PFSK-1 (cell line): ENCODE measurements around the gene CLP1.

ENCODE experiments used
- FOXP2 ChIP-seq: optimal IDR thresholded peaks from 2 replicates; pipeline ENCODE3; 2011; ENCODE audit warnings: borderline replicate concordance, control low read depth, inconsistent platforms; ENCODE audit not compliant: insufficient read depth; ENCODE audit errors: extremely low read length, extremely low read depth
- POLR2AphosphoS5 ChIP-seq: IDR thresholded peaks from 2 replicates; pipeline ENCODE4 v1.6.1; 2012; ENCODE audit warnings: low read depth, mild to moderate bottlenecking, control low read depth, low read length, moderate library complexity
- REST ChIP-seq, 2 experiments: IDR thresholded peaks; 2 replicates each; pipeline versions ENCODE4 v1.6.1 to v1.8.0; 2011 to 2012; ENCODE audit warnings: low read depth in 2 of 2, low read length in 2 of 2, control low read depth in 1 of 2, inconsistent platforms in 1 of 2, mild to moderate bottlenecking in 1 of 2, moderate library complexity in 1 of 2; ENCODE audit not compliant: insufficient read depth in 1 of 2
- SIN3A ChIP-seq: IDR thresholded peaks from 2 replicates; pipeline ENCODE4 v1.6.1; 2012; ENCODE audit warnings: mild to moderate bottlenecking, low read length, moderate library complexity, borderline replicate concordance; ENCODE audit not compliant: insufficient read depth
- TAF1 ChIP-seq: IDR thresholded peaks from 2 replicates; pipeline ENCODE4 v1.6.1; 2012; ENCODE audit warnings: low read length, control low read depth, borderline replicate concordance; ENCODE audit not compliant: insufficient read depth

The CLP1 gene

GRCh38 chr11:57653163-57653562, 4.4 kb upstream of the CLP1 start:
- TF ChIP-seq SIN3A (no peak), TAF1 (no peak), REST (IDR thresholded peaks at IDR 0.05; ENCODE audit: insufficient read depth in 1 of 2, low read depth in 2 of 2, low read length in 2 of 2) (no peak), FOXP2 (no peak), POLR2AphosphoS5 (no peak)

- TF ChIP-seq REST (IDR thresholded peaks at IDR 0.05; ENCODE audit: insufficient read depth in 1 of 2, low read depth in 2 of 2, low read length in 2 of 2) (no peak), FOXP2 (no peak), POLR2AphosphoS5 (no peak), SIN3A (no peak), TAF1 (no peak)
Observed at GRCh38 chr11:57656885-57657193, 723 bp upstream of the CLP1 start.

- TF ChIP-seq TAF1 (no peak), POLR2AphosphoS5 (no peak), FOXP2 (no peak), SIN3A (no peak), REST (IDR thresholded peaks at IDR 0.05; ENCODE audit: insufficient read depth in 1 of 2, low read depth in 2 of 2, low read length in 2 of 2) (no peak)
Observed at GRCh38 chr11:57658023-57658361, 430 bp downstream of the CLP1 start.

- TF ChIP-seq TAF1 = no peak
- TF ChIP-seq SIN3A = no peak
- TF ChIP-seq POLR2AphosphoS5 = no peak
- TF ChIP-seq REST (IDR thresholded peaks at IDR 0.05; ENCODE audit: insufficient read depth in 1 of 2, low read depth in 2 of 2, low read length in 2 of 2) = no peak
- TF ChIP-seq FOXP2 = no peak
Observed at GRCh38 chr11:57659669-57660068, 2.1 kb downstream of the CLP1 start.

- TF ChIP-seq FOXP2 = no peak
- no peak for TF ChIP-seq REST (IDR thresholded peaks at IDR 0.05; ENCODE audit: insufficient read depth in 1 of 2, low read depth in 2 of 2, low read length in 2 of 2)
- TF ChIP-seq SIN3A = no peak
- TF ChIP-seq POLR2AphosphoS5 = no peak
- TF ChIP-seq TAF1 = no peak
Observed at GRCh38 chr11:57662893-57663292, 5.3 kb downstream of the CLP1 start.
